NCI-H82 treated with DMSO at 0.1 percent for 48 hours (cell line): ENCODE measurements around the gene MAFB.
A peak's percentile ranks its signal among the peaks of the same experiment; 100 is the strongest.
"Not testable (repeated sequence)": the region's sequence is repeated elsewhere in the genome, so short reads cannot be mapped to it uniquely, and the experiment has no call there.

Source experiments
- DNase-seq: peaks from one replicate; lab custom pipeline; 2025; ENCODE audit not compliant: unreplicated experiment; lab: John Stamatoyannopoulos, UW

Gene MAFB

DNA sequence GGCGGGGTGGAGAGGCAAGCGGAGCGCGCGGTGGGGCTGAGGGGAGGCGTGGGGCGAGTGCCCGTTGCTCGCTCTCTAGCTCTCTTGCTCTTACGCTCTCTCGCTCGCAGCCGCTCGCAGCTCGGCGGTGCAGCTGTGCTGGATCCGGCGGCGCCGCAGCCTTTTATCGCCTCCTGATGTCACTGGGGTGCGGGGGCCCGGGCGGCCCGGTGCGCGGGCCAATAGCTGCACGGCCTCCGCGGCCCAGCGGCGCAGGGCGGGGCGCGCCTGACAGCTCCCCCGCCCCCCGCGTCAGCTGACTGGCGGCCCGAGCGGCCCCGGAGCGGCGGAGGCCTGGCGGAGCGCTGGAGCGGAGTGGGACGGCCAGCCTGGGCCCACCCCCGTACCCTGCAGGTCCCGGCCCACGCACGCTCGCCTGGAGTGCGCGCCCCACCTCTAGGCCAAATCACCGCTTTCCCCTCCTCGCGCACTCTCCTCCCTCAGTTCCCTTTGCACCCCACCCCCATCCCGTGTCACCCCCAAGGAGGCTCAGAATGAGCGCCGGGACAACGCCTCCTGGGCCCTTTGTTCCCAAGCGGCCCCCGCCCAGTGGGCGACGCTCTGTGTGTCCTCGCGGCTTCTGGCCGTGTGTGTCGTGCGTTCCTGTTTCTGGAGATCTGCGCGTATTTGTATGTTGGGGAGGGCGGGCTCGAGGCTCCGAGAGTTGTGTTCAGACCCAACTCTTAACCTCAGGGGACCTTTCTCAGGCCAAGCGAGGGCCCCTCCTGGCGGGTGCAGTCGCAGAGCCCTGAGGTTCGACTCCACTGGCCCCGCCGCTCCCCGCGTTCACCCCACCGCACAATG is at the start of gene MAFB:
Gene MAFB (minus strand): TSS at position 137 of the 843 bp plus-strand sequence. CDS start 386 bp downstream, outside the sequence.
- DNase-seq: no peak

DNA sequence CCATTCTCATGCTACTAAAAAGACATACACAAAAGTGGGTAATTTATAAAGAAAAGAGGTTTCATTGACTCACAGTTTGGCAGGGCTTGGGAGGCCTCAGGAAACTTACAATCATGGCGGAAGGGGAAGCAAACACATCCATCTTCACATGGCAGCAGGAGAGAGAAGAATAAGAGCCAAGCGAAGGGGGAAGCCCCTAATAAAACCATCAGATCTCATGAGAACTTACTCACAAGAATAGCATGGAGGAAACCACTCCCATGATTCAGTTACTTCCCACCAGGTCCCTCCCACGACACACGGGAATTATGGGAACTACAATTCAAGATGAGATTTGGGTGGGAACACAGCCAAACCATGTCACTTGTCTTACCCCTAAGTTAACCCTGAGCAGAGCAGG is 47.4 kb upstream of the MAFB start:
- not testable (repeated sequence) for DNase-seq

DNA sequence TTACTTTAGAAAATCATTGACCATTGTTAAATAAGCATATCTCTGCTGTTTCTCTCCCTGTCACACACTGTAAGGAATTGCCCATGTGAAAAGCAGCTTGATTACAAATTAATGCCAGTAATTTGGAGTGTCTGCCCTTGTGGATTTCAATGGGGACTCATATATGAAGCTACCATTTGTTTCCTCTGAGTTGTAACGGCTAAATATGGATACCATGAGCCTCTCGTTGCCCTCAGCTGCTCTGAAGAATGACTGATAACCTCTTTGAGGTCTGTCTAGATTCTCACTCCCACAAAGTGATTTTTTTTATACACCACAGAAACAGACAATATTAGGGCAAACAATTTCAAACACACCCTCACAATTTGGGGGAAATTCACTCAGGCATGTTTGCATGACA is 40.0 kb upstream of the MAFB start:
- DNase-seq: no peak

DNA sequence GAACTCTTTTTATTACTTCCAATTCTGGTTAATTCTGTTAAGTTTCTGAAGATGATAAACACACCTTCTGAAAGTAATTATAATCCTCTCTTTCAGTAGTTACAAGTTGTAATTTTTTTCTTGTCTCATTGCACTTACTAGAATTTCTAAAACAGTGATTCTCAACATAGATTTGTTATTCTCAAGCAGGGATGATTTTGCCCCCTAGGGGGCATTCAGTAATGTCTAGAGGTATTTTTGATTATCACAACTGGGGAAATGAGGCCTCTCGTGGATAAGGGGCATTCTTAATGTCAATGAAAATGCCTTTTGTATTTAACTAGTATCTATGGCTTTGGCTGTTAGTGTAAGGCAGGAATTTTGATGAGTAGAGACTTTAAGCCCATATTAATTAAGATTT is 39.4 kb upstream of the MAFB start:
- no peak for DNase-seq

DNA sequence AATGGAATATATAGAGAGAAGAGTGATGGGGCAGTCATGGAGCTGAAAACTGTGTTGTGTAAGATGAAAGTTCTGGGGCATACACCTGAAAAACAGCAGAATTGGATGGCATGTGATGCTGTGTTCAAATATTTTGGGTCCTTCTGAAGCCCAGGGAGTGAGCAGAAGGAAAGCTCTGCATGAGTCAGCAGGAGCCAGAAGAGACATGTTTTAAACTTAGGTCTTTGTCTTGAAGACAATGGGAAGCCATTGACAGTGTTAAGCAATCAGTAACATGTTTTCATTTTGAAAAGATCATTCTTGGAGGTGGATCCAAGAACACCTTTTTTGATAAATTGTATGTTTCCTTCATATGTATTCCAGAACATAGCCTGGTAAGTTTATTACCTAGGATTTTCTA is 38.9 kb upstream of the MAFB start:
- DNase-seq: no peak

DNA sequence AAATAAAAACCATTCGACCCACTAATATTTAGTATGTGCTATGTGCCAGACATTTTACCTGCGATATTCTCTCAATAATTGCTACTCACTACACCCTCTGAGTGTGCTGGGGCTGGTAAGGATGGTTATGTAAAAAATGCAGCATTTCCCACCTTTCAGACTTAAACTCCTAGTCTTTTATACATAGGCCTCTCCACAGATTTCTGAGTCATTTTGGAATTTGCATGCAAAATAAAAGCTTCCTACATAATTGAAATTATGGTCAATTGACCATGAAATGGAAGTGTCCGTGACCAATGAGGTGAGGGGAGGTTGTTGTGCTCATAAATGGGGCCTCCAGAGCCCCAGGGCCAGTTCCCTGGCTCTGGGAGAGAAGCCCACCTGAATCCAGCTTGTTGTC is 37.7 kb upstream of the MAFB start:
- DNase-seq: no peak

DNA sequence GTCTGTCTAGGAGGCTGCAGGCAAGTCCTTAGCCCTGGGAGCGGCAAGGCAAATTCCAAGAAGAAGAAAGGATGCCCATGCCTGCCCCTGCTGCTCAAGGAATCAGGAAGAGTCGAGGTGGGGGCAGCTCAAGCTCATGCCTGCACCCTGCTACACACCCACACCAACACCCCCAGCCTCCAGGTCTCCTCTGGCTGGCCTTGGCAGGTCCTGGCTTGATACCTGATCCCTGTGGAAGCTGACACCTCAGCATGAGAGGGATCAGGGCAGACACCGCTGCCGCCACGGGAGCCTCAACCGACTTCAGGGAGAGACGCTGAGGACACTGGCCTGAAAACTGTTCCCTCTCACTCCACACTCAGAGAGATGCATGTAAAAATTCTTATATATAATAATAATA is 35.5 kb upstream of the MAFB start:
- no peak for DNase-seq

DNA sequence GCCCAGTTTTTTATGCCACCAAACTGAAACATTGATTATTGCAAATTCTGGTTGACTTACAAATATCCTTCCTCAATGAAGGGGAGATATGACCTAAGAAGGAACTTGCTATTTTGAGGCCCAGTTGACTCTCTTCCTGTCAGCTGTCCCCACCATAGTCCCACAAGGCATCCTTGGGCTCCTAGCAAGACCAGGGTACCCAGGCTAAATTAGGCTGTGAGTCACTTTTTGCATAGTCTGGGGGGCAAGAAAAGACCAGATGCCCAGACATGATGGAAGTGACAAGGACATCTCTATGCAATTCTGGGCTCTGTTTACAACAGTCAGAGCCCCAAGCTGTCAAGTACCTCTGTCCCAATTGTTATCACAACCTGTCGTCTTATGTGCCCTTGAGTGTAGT is 31.8 kb upstream of the MAFB start:
- no peak for DNase-seq

DNA sequence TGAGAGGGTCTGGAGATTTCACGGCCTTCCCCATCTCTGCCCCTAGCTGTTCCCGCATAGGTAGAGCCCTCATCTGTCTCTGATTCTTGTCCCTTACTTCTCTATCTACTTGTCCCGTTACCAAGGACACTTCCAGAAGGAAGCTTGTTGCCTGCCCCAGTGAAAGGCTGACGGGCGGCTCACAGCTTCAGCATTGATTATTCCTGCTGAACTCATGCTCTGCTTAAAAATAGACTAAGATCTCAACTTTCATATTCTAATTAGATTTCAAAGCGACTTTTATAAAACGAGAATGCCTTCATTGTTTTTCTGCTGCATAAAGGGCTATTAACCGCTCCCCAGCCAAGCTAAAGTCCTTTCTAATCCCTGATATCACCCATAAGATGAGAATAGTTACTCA is 31.1 kb upstream of the MAFB start:
- no peak for DNase-seq

DNA sequence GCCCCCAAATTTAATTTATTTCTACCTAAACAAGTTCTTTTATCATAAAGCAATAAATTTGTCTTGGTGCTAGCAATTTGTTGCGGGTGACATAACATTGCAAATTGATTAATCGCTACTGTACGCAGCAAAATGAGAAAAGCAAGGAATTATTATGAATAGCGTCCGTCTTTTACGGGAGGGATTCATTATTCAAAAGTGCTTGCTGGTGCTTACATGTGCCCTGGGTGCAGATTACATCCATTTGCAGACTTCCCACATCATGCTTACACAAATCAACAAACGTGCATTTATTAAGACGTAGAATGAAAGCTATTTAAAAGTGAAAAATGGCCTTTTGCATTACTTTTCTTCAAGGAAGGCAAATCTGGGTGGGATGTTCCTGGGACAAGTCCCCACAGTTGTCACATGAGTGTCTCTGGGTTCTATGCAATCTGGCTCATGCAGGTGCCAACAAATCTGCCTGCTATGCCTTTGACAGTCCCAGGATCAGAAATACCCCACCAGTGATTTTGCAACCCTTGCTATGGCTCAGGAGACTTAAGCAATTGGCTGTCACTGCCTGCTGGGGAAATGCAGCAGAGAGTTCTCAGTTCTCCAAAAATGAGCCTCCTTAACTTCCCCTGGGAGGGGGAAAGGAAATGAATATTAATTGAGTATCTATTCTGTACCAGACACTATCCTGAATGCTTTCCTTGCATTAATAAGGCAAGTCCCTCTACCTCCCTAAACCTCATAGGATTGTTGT is 30.1 kb upstream of the MAFB start:
- no peak for DNase-seq

DNA sequence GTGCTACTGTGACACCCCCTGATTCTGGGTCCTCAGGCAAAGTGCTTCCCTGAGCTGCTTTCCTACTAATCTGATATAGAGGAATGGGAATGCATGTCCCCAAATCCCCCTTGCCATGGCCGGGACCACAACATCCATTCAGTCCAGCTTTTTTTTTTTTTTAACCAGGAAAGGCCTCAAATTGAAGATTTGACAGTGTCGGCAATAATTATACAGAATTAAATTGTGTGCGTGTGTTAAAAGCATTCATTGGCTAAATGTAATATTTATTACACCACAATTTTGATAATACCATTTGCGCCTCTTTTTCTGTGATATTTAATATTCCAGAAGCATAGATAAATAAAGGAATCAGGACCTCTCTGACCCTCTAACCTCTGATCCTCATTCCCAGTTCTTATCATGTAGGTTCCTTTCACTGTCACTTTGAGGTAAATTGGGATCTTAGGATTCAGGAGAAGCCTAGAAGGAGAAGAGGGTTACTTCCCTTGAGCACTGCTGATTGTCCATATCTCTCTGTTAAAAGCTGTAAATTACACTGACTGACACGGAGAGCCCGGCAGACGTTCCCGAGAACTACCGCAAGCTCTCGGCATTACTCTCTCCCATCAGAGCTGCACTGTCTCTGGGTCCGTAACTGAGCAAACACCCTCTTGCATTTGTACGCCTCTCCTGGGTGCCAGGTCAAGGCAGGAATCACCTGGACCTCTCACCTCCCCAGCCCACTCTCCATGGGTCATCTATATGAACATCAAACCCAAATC is 29.4 kb upstream of the MAFB start:
- no peak for DNase-seq

DNA sequence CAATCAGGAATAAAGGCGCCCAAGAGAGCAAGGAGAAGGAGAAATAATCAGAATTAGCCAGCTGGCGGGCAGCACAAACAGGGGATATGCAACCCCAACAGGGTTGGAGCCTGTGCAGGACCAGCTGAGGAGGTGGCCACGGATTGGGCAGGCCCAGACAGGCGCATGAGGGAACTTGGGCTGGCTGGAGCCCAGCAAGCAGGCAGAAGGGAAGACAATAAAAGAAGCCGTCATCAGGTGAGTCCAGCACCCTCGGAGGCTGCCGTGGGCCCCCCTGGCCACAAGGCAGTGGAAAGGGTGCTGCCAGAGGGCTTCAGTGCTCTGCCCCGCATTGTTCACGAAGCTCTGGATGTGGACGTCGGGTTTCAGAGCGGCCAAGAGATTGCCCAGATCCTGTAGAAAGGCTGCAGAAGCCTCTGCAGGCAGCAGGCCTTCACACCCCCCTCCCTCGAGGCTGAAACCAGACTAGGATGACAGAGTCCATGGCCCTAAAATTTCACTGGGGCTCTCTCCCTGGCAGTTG is 28.4 kb upstream of the MAFB start:
- DNase-seq: no peak

DNA sequence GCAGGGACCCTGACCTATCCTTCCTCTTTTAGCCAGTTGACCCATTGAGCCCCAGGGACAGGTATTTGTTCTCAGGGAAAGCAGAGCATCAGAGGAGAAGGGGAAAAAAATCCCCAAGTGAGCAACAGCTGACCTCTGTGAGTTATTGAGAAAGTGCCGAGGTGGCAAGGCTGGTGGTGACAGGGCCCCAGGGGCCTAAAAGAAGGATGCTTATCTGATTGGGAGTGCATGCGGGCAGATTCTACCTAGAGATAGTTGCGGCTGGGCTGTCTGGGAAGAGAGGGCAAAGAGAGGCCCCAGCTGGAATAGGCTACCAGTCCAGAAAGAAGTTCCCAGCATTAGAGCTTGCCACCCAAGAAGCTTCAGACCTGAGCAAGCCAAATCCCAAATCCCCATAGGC is 26.5 kb upstream of the MAFB start:
- no peak for DNase-seq

DNA sequence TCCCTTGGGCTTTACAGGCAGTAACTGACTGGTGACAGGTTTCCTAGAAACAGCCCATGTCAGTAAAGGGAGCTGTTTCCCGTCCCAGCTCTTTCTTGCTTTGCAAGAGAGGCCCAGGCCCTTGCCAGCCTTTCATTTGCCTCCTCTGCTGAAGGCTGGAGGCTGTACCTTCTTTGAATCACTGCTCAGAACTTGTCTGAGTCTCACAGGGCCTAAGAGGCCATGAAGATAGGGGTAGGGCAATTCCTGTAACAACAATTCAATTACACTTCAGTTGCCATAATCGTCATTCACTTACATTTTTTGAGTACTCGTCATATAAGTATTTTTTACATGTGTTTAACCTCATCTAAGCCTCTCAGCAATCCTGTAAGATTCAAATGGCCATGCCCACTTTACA is 25.9 kb upstream of the MAFB start:
- no peak for DNase-seq

DNA sequence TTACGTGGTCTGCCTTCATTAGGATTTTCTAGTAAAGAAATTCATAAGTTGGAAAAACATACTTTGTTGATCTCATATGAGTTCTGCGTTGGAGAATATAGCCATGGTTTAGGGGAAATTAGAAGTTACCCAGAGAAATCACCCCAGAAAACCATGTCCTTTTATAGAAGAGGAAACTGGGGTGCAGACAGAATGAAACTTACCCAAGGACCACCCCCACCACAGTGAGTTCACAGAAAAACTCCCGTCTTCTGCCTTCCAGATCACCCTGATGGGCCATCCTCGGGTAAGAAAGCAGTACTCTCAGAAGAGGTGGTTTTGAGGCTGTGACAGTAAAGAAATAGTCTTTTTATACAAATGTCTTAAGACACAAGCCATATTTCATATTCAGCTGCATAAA is 25.1 kb upstream of the MAFB start:
- no peak for DNase-seq

DNA sequence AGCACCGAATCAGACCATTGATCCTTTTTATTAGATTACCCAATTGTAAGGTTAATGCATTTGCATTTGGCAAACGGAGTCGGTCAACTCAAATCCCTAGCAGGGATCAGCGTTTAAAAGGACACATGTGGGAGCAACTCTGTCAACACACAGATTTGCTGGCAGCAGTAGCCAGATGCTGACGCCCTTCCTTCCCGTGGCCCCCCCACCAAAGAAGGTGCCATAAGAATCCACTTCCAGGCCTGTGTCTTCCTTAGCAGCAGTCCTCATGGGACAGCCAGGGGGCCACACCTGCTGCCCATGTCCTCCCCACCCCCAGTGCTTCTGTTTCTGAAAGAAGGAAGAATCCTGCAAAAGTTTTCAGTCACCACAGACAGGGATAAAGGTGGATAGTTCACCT is 24.5 kb upstream of the MAFB start:
- DNase-seq: peak; percentile 73

DNA sequence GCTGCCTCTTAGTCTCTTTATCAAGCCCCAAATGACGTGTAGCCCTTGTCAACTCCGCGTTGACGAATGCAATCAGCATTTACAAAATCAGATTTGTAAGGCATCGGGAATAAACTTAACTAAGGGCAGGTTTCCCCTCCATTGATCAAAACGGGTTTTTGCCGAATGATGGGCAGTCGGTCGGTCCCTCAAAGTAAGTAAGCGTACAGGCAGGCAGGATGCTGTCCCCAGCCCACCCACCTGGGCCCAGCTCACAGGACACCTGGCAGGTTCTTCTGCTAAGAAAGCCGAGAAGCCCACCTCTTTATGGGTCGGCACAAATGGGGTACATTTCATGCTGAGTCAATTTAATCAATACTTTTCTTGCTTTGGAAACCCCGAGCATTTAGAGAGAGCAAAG is 22.0 kb upstream of the MAFB start:
- DNase-seq: no peak

DNA sequence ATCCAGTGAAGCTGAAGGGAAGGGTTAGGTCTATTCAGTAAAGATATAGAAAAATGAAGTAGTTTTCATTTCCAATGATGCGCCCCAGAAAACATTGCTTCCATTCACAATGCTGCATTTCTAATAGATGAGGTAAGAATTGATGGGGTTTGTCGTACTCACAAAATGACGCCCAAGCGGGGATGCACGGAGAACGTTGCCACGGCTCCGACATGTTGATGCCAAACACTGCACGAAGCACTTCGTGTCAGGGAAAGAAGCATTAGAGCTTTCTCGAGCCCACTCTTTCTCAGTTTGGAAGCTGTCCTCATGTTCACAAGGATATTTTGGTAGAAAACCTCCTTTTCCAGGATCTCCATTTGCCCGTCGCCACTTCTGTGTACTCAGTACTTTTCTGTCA is 21.6 kb upstream of the MAFB start:
- no peak for DNase-seq

DNA sequence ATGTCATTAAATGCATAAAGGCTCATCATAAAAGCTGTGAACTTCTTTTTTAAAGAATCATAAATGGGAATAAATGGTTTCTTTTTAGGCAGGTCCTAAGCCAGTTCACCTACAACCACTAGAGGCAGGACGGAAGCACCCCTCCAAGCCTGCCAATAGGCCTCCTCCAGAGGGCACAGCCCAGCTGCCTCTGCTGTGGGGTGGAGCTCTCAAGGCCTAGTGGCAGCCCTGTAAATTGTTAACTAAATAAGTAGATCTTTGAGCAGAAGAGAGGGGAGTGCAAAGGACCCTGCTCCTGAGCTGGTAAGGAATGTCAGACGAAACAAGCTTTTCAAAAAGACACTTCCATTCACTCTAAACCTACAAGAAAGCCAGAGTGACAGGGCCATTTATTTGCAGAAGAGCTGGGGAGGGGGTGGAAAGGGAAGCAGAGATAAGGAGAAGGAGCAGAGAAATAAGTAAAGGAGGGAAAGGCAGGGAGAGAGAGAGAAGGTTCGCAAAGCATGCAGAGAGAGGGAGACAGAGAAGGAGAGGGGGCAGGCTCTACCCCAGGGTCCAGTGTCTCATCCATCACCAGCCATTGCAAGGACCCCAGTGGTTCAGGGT is 18.0 kb upstream of the MAFB start:
- DNase-seq: no peak

DNA sequence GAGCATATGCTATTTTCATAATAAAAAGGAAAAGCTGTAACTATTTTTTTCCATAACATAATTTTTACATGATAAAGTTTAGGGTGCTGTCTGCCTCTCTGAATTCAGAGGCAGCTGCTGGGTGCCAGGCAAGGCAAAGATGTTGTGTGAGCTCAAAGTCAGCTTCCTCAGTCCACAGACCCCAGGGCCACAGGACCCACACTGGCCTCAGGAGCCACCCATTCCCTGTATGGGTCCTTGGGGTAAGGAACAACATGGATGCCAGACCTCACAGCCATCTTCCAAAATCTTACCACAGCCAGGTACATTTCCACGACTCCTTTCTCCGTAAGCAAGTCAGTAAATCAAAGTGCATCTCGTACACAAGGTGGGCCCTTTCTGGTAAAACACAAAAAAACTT is 16.4 kb upstream of the MAFB start:
- no peak for DNase-seq

DNA sequence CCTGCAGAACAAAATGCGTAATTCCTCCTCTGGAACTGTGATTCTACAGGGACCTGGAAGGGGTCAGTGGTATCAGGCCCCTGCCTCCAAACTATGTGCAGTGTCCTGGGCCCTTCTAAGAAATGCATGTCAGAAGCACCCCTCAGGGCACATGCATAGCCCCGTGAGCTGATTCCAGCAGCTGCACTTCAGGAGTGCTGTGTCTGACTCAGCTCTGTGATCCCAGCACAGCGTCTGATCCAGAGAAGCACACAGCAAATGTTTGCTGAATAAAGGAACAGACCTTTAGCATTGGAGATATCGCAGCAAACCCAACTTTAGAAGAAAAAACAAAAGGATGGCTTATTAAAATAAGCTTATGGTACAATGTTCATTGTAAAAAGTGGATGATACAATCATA is 15.8 kb upstream of the MAFB start:
- DNase-seq: no peak
